ENCODE measurements around the gene CENPV.
"Not testable (repeated sequence)": the region's sequence is repeated elsewhere in the genome, so short reads cannot be mapped to it uniquely, and the experiment has no call there.

CENPV gene

DNA sequence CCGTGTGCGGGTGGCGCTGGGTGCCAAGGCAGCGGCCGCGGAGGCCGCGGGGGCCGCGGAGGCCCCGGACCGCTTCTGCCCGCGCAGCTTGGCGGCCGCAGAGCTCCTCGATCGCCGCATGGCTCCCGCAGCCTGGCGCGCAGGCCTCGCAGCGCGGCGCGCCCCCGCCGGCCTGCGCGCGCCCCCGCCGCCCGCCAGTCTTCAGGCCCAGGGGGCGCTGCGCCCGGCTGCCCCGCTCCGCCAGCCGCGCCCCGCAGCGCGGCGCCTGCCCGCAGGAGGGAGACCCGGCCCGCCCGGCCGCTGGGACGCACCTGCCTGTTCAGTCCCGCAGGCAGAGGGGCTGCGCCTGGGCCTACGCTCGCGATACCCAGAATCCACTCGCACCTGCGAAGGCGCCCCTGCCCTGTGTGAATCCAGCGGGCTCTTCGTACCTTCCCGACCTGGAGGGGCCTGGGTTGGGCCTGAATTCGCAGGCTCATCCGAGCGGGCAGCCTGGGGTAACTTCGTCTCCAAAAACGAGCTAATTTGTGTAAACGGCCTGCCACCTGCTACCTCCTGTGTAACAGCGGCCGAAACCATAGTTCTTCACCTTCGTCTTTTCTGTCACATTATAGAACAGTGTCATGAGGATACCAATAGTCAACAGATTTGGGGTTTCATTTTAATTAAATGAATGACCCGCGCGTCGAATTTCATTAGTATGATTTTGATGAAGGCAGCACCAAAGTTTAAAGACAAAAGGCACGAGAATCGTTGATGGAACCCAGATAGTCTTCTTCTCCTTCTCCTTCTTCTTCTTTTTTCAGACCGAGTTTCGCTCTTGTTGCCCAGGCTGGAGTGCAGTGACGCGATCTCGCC, at the start of gene CENPV:
Gene CENPV (minus strand): TSS at position 153 of the 858 bp plus-strand sequence. CDS start 33 bp downstream, at position 120.
- DNase-seq (ENCODE audit: insufficient read length, low spot score) (peak; percentile 79), FAIRE-seq (peak; percentile 47)

DNA sequence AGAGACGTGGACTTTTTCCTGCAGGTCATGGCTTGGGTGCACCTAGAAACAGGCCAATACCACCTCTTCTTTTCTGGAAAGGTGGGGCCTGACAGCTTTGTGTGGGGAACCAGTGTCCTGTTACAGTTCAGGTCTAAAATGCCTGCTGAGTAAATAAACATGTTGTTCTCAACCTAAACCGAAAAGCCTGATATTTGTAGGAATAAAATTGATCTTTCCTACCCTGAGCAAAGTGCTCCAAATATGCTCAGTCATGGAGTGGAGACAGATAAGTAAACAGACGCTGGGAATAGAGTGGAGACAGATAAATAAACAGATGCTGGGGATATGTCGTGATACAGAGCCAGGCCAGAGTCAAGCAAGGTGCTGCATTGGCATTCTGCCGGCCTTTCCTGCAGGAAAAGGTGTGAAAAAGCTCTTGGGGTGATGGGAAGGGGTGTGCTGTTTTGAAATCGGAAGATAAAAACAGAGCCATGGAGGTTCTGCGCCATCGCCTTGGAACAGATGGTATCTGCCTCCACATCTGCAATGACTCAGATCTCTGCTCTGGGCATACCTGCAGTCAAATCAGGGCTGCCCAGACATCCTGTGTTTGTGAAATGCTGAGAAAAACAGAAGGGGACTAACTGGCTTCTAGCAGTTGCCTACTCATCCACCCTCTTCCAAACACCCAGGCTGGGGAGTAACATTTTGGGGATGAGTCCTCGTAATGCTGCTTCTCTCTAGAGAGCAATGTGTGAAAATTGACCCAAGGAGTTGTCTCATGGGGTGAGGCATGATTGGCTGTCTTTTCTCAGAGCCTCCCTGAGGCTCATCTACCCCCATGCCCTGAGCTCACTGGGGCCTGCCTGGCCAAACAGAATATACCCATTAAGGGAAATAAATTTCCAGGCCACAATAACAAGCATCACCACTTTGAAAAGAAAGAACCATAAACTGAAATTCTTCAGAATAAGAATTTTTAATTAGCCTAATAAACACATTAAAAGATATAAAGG, 45.3 kb upstream of the CENPV start:
- peak; percentile 80 for FAIRE-seq

GRCh38 chr17:16396693-16397092, 43.4 kb upstream of the CENPV start:
- not testable (repeated sequence) for FAIRE-seq; DNase-seq (ENCODE audit: insufficient read length, low spot score)

More for the DNA sequence above, 45.3 kb upstream of the CENPV start:
- DNase-seq (ENCODE audit: insufficient read length, low spot score): no peak

DNA sequence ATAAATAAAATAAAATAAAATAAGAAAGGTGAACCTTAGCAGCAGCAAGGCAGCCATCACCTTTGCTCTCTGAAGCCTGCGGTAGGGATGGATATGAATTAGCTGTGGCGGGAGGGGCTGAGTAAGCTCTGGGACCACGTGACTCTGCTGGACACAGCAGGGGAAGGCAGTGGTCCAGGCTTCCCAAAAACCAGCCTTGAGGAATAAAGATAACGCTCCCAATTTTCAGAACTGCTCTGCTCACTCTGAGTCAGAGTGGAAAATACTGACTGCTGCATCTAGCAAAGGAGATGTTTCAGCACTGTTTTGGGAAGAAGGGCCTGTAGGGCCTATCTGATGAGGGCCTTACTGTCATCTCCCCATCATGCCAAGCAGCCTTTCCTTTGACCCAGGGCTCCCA, 42.6 kb upstream of the CENPV start:
- not testable (repeated sequence) for DNase-seq (ENCODE audit: insufficient read length, low spot score); FAIRE-seq

GRCh38 chr17:16392491-16392890, 39.2 kb upstream of the CENPV start:
- not testable (repeated sequence) for FAIRE-seq; DNase-seq (ENCODE audit: insufficient read length, low spot score)

DNA sequence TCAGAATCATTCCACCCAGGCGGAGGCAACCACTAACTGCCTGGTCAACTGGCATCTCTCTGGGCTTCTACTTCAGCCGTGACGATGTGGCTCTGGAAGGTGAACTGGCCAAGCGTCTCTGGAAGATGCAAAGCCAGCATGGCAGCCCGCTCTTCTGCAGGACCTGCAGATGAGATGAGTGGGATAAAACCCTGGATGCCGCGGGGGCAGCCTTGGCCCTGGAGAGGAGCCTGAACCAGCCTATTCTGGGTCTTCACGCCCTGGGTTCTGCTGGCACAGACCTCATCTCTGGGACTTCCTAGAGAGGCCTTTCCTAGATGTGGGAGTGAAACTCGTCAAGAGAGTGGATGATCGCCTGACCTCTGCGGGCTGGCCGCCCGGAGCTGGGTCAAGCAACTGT, 38.2 kb upstream of the CENPV start:
- no peak for DNase-seq (ENCODE audit: insufficient read length, low spot score)
- no peak for FAIRE-seq

- not testable (repeated sequence) for FAIRE-seq
These were observed 32.8 kb upstream of the CENPV start for GRCh38 chr17:16386126-16386507.

GRCh38 chr17:16384557-16384956, 31.3 kb upstream of the CENPV start:
- FAIRE-seq: no peak
- no peak for DNase-seq (ENCODE audit: insufficient read length, low spot score)

More at GRCh38 chr17:16386126-16386507, 32.8 kb upstream of the CENPV start:
- not testable (repeated sequence) for DNase-seq (ENCODE audit: insufficient read length, low spot score)

- no peak for DNase-seq (ENCODE audit: insufficient read length, low spot score)
- no peak for FAIRE-seq
These were observed 30.6 kb upstream of the CENPV start for GRCh38 chr17:16383772-16384287.

DNA sequence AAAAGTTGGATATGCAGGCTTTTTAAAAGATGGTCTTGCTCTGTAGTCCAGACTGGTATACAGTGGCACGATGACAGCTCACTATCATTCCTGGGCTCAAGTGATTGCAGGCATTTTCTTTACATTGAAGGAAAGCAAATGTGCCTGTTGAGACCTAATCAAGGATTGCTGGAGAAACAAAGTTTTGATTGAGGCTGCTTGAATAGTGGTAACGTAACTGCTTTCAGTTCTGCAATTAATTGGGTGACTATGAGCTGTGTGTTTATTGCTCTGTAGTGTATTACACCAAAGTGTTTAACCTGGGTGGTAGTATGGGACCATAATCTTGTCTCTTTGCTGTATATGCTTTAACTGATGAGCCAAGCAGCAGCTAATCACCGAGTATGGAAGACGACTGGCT, 29.9 kb upstream of the CENPV start:
- no peak for DNase-seq (ENCODE audit: insufficient read length, low spot score)
- FAIRE-seq: no peak

GRCh38 chr17:16381496-16381820, 28.2 kb upstream of the CENPV start:
- FAIRE-seq (no peak), DNase-seq (ENCODE audit: insufficient read length, low spot score) (no peak)

DNA sequence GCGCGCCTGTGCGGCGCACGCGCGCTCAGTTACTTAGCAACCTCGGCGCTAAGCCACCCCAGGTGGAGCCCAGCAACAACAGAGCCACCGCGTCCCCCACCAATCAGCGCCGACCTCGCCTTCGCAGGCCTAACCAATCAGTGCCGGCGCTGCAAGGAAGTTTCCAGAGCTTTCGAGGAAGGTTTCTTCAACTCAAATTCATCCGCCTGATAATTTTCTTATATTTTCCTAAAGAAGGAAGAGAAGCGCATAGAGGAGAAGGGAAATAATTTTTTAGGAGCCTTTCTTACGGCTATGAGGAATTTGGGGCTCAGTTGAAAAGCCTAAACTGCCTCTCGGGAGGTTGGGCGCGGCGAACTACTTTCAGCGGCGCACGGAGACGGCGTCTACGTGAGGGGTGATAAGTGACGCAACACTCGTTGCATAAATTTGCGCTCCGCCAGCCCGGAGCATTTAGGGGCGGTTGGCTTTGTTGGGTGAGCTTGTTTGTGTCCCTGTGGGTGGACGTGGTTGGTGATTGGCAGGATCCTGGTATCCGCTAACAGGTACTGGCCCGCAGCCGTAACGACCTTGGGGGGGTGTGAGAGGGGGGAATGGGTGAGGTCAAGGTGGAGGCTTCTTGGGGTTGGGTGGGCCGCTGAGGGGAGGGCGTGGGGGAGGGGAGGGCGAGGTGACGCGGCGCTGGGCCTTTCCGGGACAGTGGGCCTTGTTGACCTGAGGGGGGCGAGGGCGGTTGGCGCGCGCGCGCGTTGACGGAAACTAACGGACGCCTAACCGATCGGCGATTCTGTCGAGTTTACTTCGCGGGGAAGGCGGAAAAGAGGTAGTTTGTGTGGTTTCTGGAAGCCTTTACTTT, 27.6 kb upstream of the CENPV start, which contains the start of gene UBB:
Gene UBB (plus strand): TSS at position 452 of the 856 bp plus-strand sequence. CDS start 817 bp downstream, outside the sequence.
- peak; percentile 94 for FAIRE-seq

GRCh38 chr17:16379654-16380053, 26.4 kb upstream of the CENPV start:
- DNase-seq (ENCODE audit: insufficient read length, low spot score): no peak
- FAIRE-seq: no peak

More for the DNA sequence above, 27.6 kb upstream of the CENPV start, which contains the start of gene UBB:
- DNase-seq (ENCODE audit: insufficient read length, low spot score): peak; percentile 85

DNA sequence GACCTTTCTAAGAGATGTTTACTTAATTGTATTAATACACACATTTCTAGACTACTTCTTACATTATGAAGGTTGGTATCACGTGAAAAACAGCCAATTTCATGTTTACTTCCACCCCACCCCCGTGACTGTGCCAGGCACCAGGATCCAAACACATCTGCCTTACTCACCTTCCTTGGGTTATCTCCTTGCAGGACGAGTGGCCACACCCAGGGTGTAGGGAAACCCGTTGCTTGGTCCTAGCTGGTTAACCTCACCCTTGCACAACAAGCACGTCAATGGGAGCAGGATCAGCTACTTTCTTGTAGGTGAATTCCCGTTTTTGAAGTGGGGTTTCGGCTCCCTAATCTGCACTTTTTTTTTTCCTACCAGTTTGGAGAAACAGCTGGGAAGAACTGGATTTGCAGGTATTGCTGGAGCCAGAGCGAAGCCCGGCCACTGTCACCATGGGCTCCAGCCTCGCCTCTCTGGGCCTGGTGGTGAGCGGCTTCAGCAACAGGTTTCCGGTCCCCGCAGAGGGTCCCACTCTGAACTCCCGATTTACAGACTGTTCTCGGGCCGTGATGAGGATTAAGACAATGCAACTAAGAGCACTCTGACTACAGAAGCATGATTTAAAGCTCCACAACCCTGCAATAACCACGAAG, 25.5 kb upstream of the CENPV start:
- FAIRE-seq (no peak), DNase-seq (ENCODE audit: insufficient read length, low spot score) (no peak)

DNA sequence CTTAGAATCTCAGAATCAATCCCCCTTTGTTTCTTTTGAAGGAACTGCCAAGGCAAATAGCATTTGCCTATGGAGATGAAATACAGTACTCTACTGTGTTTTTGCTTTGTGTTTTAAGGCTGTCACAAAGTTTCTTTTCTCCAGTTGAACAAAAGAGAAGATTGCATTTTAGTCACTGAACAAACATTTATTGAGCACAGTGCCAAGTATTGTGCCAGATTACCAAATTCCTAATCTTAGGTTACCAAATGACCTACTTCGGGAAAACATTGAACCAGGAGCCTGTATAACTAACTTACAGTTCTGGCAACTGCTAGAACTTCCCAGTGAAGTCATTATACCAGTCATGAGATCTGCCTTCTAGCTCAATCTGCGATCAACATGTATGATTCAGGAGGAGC, 24.7 kb upstream of the CENPV start:
- FAIRE-seq: no peak
- DNase-seq (ENCODE audit: insufficient read length, low spot score): no peak

- FAIRE-seq: no peak
- no peak for DNase-seq (ENCODE audit: insufficient read length, low spot score)
These were observed 21.1 kb upstream of the CENPV start for GRCh38 chr17:16374146-16374938.

DNA sequence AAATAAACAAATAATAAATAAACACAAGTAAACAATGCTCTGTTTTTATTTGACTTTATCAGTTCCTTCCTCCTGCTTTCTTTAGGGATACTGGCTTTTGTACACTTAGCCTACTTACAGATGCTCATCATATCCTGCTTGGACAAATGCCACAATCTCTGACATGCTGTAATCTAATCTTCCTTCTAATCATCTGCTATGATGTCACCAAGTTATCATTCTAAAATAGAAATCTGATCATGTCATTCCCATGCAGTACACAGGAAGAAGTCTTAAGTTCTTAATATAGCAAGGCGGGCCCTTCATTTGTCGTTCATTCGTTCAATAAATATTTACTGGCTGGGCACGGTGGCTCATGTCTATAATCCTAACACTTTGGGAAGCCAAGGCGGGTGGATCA, 18.5 kb upstream of the CENPV start:
- DNase-seq (ENCODE audit: insufficient read length, low spot score) (no peak), FAIRE-seq (no peak)

DNA sequence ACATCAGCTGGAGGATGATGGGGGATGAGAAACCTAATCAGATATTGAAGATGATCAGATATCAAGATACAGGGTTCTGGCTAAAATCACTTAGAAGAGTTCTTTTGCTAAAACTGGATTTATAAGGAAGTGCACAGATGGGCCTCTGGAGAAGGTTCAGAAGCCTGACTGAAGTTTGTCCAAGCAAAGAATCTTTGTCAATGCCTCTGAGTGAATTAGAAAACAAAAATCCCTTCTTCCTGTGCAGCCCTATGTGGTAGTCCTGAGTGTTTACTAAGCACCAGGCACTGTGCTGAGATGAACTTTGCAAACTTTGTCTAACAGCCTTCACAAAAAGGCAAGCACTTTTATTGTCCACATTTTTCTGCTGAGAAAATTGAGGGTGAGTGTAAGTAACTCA, 11.4 kb upstream of the CENPV start:
- DNase-seq (ENCODE audit: insufficient read length, low spot score) (no peak), FAIRE-seq (no peak)

Measured in GM19239 (cell line).